Endothelial cell of umbilical vein (primary cell): Measurements from ENCODE around the gene C7. TPM values are rescaled to one million over a fixed set of nuclear protein-coding genes. Genes with fewer than 3 reads are reported as not detected.

Experiments
- BruUV-seq: library from RNA; stranded (reverse); fragments of 400-500 nt; replicated peaks from 2 replicates; lab custom pipeline; 2021; lab: Mats Ljungman, UMichigan
- CTCF ChIA-PET: fragments of 300-600, 350-600 bp; sonication (Branson Sonifier 250); formaldehyde crosslinking; loops from one replicate; lab custom pipeline; 2021; ENCODE audit warnings: antibody characterized with exemption, inconsistent platforms; lab: Charles Lee
- POLR2A ChIA-PET: fragments of 300-600, 350-600 bp; sonication (Branson Sonifier 250); formaldehyde crosslinking; loops from one replicate; lab custom pipeline; 2021; ENCODE audit warnings: antibody characterized with exemption, inconsistent platforms; lab: Charles Lee
- DNase-seq: peaks from one replicate; pipeline ENCODE4 v3.0.0-alpha.2; 2011; ENCODE audit warnings: low read depth, low spot score
- FAIRE-seq: peaks from 2 replicates; lab custom pipeline; 2011; peaks lifted over from hg19 to GRCh38; lab: Jason Lieb, UNC
- H2AFZ ChIP-seq: 2 replicates; pipeline ENCODE4 v1.6.0; 2012; ENCODE audit warnings: low read depth, low read length, control low read depth, inconsistent platforms
- H3K27ac ChIP-seq: 2 replicates; pipeline ENCODE4 v1.5.1; 2011; ENCODE audit warnings: low read depth, mild to moderate bottlenecking, control low read depth, low read length, moderate library complexity; ENCODE audit not compliant: insufficient read depth
- H3K27me3 ChIP-seq, 2 experiments: 2 replicates each; pipeline versions ENCODE4 v1.6.0 to v1.6.1; 2011; ENCODE audit warnings: low read length in 2 of 2, mixed read lengths in 1 of 2; ENCODE audit not compliant: control insufficient read depth in 2 of 2, insufficient read depth in 2 of 2
- H3K36me3 ChIP-seq, 2 experiments: 2 replicates in 1 of 2; 3 replicates in 1 of 2; pipeline ENCODE4 v1.5.1; 2011; ENCODE audit warnings: low read length in 2 of 2, mild to moderate bottlenecking in 1 of 2, moderate library complexity in 1 of 2; ENCODE audit not compliant: control insufficient read depth in 2 of 2, insufficient read depth in 2 of 2; ENCODE audit errors: extremely low read depth in 1 of 2
- H3K4me1 ChIP-seq: 3 replicates; pipeline ENCODE4 v1.5.1; 2011; ENCODE audit warnings: mild to moderate bottlenecking, low read length; ENCODE audit not compliant: control insufficient read depth, insufficient read depth; ENCODE audit errors: extremely low read depth
- H3K4me2 ChIP-seq: 2 replicates; pipeline ENCODE4 v1.6.1; 2011; ENCODE audit warnings: low read length, control low read depth, mixed read lengths; ENCODE audit not compliant: insufficient read depth
- H3K4me3 ChIP-seq, 3 experiments: fragments of 200-600 bp in 1 of 3; sonication (generic), shearing (Covaris generic) in 1 of 3; replicated peaks in 1 of 3; 2 replicates each; pipeline ENCODE4 v1.5.1; 2011 to 2016; ENCODE audit warnings: control low read depth in 3 of 3, low read length in 3 of 3, mild to moderate bottlenecking in 2 of 3, inconsistent platforms in 1 of 3, low read depth in 1 of 3, moderate library complexity in 1 of 3; ENCODE audit not compliant: insufficient read depth in 1 of 3
- H3K79me2 ChIP-seq: 2 replicates; pipeline ENCODE4 v1.6.0; 2012; ENCODE audit warnings: low read length, inconsistent platforms; ENCODE audit not compliant: control insufficient read depth, insufficient read depth
- H3K9ac ChIP-seq: replicated peaks from 2 replicates; pipeline ENCODE3; 2011; ENCODE audit warnings: low read length, control low read depth; ENCODE audit not compliant: insufficient read depth; ENCODE audit errors: extremely low read depth
- H3K9me1 ChIP-seq: replicated peaks from 3 replicates; pipeline ENCODE4 v1.6.0; 2011; ENCODE audit warnings: mild to moderate bottlenecking, low read length; ENCODE audit not compliant: control insufficient read depth, insufficient read depth; ENCODE audit errors: extremely low read depth
- H3K9me3 ChIP-seq: replicated peaks from 2 replicates; pipeline ENCODE4 v1.5.1; 2012; ENCODE audit warnings: low read length, inconsistent platforms; ENCODE audit not compliant: control insufficient read depth, insufficient read depth
- H4K20me1 ChIP-seq: replicated peaks from 2 replicates; pipeline ENCODE3; 2011; ENCODE audit warnings: mild to moderate bottlenecking, low read length; ENCODE audit not compliant: control insufficient read depth, insufficient read depth; ENCODE audit errors: extremely low read depth
- EZH2 ChIP-seq: IDR thresholded peaks from 2 replicates; pipeline ENCODE4 v1.6.1; 2012; ENCODE audit warnings: borderline replicate concordance, low read depth, mild to moderate bottlenecking, moderate library complexity, low read length, inconsistent platforms; ENCODE audit not compliant: severe bottlenecking
- FOS ChIP-seq: IDR thresholded peaks from 2 replicates; pipeline ENCODE4 v1.6.1; 2011; ENCODE audit warnings: mild to moderate bottlenecking, low read length, moderate library complexity, borderline replicate concordance; ENCODE audit not compliant: insufficient read depth
- JUN ChIP-seq: IDR thresholded peaks from 2 replicates; pipeline ENCODE4 v1.6.1; 2011; ENCODE audit warnings: borderline replicate concordance, low read depth; ENCODE audit not compliant: insufficient read length, insufficient read depth
- MAX ChIP-seq: IDR thresholded peaks from 2 replicates; pipeline ENCODE4 v1.6.1; 2011; ENCODE audit not compliant: insufficient read depth, insufficient read length
- MYC ChIP-seq: IDR thresholded peaks from one replicate; pipeline ENCODE4 v1.6.1; 2011; ENCODE audit warnings: mild to moderate bottlenecking, low read depth, low read length
- POLR2A ChIP-seq: IDR thresholded peaks from 2 replicates; pipeline ENCODE4 v1.6.1; 2012; ENCODE audit warnings: low read depth, mild to moderate bottlenecking, control low read depth, low read length
- POLR2AphosphoS5 ChIP-seq: IDR thresholded peaks from 2 replicates; pipeline ENCODE4 v1.6.1; 2012; ENCODE audit warnings: low read depth, mild to moderate bottlenecking, control low read depth, low read length, moderate library complexity; ENCODE audit not compliant: insufficient read depth
- dilution Hi-C: fragments of 300-500 bp; cut with MboI; formaldehyde crosslinking; loops from one replicate; pipeline ENCODE4 v1.15.0; 2019; ENCODE audit warnings: low sequenced_read_pairs; ENCODE audit not compliant: extremely low pct_ligation_motif_present
- intact Hi-C: fragments of 100-400 bp; cut with micrococcal nuclease; formaldehyde crosslinking; loops from one replicate; pipeline ENCODE4 v1.10.0; 2022
- polyA plus RNA-seq, 4 experiments: library from polyadenylated mRNA; depleted of rRNA in 3 of 4; stranded (reverse) in 3 of 4; unstranded in 1 of 4; fragments of >200 nt; gene quantifications; 2 replicates each; pipeline versions ENCODE4 v1.2.1 to v1.2.3, GENCODE V29; 2011 to 2012; ENCODE audit warnings: missing spikeins in 1 of 4
- total RNA-seq: library from RNA; stranded (reverse); gene quantifications from 2 replicates; pipeline ENCODE4 v1.2.3, GENCODE V29; 2021
- TF ChIP-seq, protein P1 (sequence below), 2 donors: IDR thresholded peaks; 1 replicate in 1 of 2; 2 replicates in 1 of 2; pipeline ENCODE4 v1.5.1; 2011; ENCODE audit warnings: low read length in 2 of 2, mild to moderate bottlenecking in 2 of 2, moderate library complexity in 2 of 2, control low read depth in 1 of 2, inconsistent platforms in 1 of 2, low read depth in 1 of 2; ENCODE audit not compliant: insufficient read depth in 1 of 2; ENCODE audit errors: extremely low read depth in 1 of 2

The C7 gene
- total and polyA plus RNA-seq, 2 donors (not counting 3 experiments of a cell fraction or from before 2014, with no cell fraction given) = 0.08 to 0.29 TPM

GRCh38 chr5:40906351-40906751 is 2.9 kb upstream of the C7 start:
- peaks cover 3 to 4% of the 10 kb centered on the region in 2 experiments for H3K27me3 ChIP-seq
- dilution Hi-C loops = no loop called here
- H2AFZ ChIP-seq = no peak overlapping the region
- intact Hi-C loops = loop anchor here (10.0 kb wide), 1 partner anchor 438 kb away; no protein-coding TSS in a partner anchor
- no peak overlapping the region for H3K4me3 ChIP-seq
- DNase-seq = no peak
- TF ChIP-seq, protein P1, sequence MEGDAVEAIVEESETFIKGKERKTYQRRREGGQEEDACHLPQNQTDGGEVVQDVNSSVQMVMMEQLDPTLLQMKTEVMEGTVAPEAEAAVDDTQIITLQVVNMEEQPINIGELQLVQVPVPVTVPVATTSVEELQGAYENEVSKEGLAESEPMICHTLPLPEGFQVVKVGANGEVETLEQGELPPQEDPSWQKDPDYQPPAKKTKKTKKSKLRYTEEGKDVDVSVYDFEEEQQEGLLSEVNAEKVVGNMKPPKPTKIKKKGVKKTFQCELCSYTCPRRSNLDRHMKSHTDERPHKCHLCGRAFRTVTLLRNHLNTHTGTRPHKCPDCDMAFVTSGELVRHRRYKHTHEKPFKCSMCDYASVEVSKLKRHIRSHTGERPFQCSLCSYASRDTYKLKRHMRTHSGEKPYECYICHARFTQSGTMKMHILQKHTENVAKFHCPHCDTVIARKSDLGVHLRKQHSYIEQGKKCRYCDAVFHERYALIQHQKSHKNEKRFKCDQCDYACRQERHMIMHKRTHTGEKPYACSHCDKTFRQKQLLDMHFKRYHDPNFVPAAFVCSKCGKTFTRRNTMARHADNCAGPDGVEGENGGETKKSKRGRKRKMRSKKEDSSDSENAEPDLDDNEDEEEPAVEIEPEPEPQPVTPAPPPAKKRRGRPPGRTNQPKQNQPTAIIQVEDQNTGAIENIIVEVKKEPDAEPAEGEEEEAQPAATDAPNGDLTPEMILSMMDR (IDR thresholded peaks at IDR 0.05; ENCODE audit: extremely low read depth in 1 of 2, insufficient read depth in 1 of 2, low read depth in 1 of 2, low read length in 2 of 2) = no peak
- TF ChIP-seq JUN (no peak), FOS (no peak)
- no peak overlapping the region for H3K9ac ChIP-seq
- H3K27ac ChIP-seq = no peak overlapping the region
- no peak overlapping the region for H3K4me2 ChIP-seq
- ChIA-PET POLR2A (no interaction called here), CTCF (interaction anchor here (2.2 kb wide), 1 partner anchor 10 kb away, joined by 20 read pairs; no protein-coding TSS in a partner anchor)
- FAIRE-seq = no peak
- no peaks in the 10 kb centered on the region for H3K9me1 ChIP-seq
- H3K79me2 ChIP-seq = no peaks in the 10 kb centered on the region
- no peaks in the 10 kb centered on the region for H3K36me3 ChIP-seq
- no peaks in the 10 kb centered on the region for H3K9me3 ChIP-seq
- H3K4me1 ChIP-seq = no peaks in the 10 kb centered on the region
- BruUV-seq = no TSS peak
- no peaks in the 10 kb centered on the region for H4K20me1 ChIP-seq

- Histone ChIP-seq H3K79me2 (no peaks in the 10 kb centered on the region), H3K9me1 (no peaks in the 10 kb centered on the region), H4K20me1 (no peaks in the 10 kb centered on the region), H2AFZ (no peak overlapping the region), H3K9me3 (no peaks in the 10 kb centered on the region), H3K4me3 (no peak overlapping the region), H3K36me3 (no peaks in the 10 kb centered on the region), H3K27me3 (peaks cover 3 to 4% of the 10 kb centered on the region in 2 experiments), H3K9ac (no peak overlapping the region), H3K4me1 (no peaks in the 10 kb centered on the region), H3K4me2 (no peak overlapping the region), H3K27ac (no peak overlapping the region)
- intact Hi-C loops (loop anchor here (10.0 kb wide), 1 partner anchor 435 kb away; no protein-coding TSS in a partner anchor), dilution Hi-C loops (no loop called here)
- FAIRE-seq = no peak
- ChIA-PET CTCF (no interaction called here), POLR2A (no interaction called here)
- peak; percentile 35 for DNase-seq
- no TSS peak for BruUV-seq
- no peak for TF ChIP-seq POLR2AphosphoS5
- TF ChIP-seq JUN = no peak
- TF ChIP-seq MAX = no peak
- no peak for TF ChIP-seq EZH2
- no peak for TF ChIP-seq POLR2A
- no peak for TF ChIP-seq MYC
- TF ChIP-seq, protein P1 (IDR thresholded peaks at IDR 0.05; ENCODE audit: extremely low read depth in 1 of 2, insufficient read depth in 1 of 2, low read depth in 1 of 2, low read length in 2 of 2) = no peak
Observed at GRCh38 chr5:40909723-40910122, 426 bp downstream of the C7 start.
